GM19372 (cell line): ENCODE data around the gene ZNF266.

Experiments
- ATAC-seq: cut with Tn5 transposase; IDR thresholded peaks from one replicate; pipeline ENCODE4 v1.9.1; 2021; ENCODE audit warnings: mild to moderate bottlenecking, low read depth, moderate library complexity; ENCODE audit not compliant: unreplicated experiment

ZNF266 gene

GRCh38 chr19:9435279-9436268, at the start of gene ZNF266:
TSS of gene ZNF266 (minus strand) at chr19:9435573. CDS start at chr19:9420089, 15,484 bp downstream.
- ATAC-seq: peak; percentile 94

DNA sequence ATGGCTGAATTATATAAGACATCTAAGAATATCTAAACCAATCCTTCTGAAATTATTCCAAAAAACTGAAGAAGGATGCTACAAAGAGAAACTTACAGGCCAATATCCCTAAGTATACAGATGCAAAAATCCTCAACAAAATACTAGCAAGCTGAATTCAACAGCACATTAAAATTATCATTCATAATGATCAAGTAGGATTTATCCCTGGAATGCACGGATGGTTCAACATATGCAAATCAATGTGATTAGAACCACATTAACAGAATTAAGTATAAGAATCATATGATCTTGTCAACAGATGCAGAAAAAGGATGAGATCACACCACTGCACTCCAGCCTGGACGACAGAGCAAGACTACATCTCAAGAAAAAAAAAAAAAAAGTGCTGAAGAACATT, 49.8 kb upstream of the ZNF266 start:
- ATAC-seq: no peak

DNA sequence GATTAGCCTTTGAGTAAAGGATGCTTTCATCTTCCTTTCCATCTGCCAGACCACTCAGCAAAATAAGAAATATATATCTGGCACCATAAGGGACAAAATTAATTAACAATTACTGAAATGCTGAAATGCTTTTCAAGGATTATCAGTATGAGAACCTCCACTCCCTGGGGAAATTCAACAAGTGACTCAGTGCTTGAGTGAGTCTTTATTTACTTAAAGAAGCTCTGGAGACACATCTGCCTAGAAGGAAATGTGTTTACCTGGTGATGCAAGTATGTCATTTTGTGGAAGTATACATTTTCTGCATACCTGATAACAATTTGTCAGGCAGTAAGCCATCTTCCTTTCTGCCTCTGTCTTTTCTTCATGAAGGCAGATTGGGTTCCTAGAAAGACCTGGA, 39.6 kb upstream of the ZNF266 start:
- no peak for ATAC-seq

DNA sequence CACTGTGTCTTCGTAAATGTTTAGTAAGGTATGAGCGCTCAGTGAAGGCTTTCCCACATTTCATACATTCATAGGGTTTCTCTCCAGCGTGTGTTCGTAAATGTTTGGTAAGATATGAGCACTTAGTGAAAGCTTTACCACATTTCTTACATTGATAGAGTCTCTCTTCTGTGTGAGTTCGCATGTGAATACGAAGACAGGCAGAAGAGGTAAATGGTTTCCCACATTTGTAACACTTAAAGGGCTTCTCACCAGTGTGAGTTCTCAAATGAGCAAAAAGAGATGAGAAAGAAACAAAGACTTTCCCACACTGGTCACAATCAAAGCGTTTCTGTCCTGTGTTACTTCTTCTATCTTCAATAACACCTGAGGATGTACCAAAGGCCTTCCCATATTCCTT, 31.8 kb upstream of the ZNF266 start:
- ATAC-seq: no peak

DNA sequence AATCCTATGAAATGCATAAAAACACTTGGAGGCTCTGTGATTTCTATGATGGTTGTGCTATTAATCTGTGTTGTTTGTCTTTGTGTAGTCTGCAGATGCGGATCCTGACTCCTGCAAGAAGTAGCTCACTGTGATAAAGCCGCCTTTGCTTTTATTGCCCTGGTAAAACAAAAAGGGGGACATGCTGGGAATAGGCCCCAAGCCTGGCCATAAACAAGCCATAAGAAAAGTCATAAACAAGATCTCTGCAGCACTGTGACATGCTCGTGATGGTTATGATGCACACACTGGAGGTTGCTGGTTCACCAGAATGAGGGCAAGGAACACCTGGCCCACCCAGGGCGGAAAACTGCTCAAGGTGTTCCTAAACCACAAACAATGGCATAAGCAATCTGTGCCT, 26.6 kb upstream of the ZNF266 start:
- ATAC-seq: no peak

GRCh38 chr19:9456018-9456689, 20.8 kb upstream of the ZNF266 start:
- no peak for ATAC-seq

DNA sequence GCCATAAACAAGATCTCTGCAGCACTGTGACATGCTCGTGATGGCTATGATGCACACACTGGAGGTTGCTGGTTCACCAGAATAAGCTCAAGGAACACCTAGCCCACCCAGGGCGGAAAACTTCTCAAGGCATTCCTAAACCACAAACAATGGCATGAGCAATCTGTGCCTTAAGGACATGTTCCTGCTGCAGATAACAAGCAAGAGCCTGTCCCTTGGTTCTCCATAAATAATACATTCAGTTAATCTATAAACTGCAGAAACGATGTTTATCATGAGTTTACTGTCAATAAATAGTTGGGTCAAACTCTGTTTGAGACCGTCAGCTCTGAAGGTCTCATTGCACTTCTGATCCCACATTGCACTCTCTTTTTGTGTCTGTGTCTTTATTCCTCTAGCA, 18.6 kb upstream of the ZNF266 start:
- no peak for ATAC-seq

DNA sequence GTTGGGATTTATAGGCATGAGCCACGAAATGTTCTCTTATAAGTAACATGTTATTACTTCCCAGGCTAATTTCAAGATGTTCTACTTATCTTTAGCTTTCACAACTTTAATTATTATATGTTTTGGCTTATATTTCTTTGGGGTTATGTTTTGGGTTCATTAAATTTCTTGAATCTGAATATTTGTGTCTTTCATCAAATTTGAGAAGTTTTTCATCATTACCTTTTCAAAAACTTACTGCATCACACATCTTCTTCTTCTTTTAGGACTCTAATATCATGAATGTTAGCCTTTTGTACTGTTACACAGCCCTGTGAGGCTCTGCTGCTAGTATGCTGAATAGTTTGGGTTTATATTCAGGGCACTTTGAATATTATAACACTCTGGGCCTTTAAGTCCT, 9.7 kb upstream of the ZNF266 start:
- ATAC-seq: no peak

DNA sequence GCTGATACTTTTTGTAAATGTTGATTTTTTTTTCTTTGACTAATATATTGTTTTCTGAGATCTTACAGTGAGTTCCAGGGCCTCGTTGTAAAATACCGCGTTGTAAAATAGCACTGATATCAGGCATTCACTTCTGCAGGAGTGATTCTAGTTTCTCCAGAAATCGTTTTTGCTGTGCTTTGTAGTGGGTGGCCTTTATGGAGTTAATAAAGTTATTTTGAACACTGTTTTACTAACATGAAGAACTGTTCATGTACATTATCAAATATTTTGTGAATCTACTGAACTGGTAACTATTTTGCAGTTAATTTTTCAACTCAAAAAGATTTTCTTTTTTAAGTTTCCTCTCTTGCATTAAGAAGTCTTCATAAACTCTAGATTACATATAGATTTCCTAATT, 985 bp upstream of the ZNF266 start:
- no peak for ATAC-seq

DNA sequence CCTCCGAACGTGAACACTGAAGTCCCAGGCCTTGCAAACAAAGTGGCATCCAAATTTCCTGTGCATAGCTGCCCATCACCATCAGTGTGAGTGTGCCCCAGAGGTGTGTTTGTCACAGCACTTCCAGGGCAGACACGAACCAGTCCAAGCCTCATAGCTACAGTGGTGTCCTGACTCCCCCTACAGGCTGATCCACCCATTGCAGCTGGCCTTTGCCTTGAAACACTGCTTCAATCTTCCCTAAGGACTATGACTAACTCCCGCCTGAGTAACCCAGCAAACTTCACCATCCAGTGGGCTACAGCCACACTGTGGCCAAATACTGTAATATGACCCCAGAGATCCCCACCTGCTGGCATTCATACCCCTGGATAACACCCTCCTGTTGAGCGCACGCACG, 3.9 kb downstream of the ZNF266 start:
- no peak for ATAC-seq

- no peak for ATAC-seq
Measured at GRCh38 chr19:9430444-9430843, 4.9 kb downstream of the ZNF266 start.

DNA sequence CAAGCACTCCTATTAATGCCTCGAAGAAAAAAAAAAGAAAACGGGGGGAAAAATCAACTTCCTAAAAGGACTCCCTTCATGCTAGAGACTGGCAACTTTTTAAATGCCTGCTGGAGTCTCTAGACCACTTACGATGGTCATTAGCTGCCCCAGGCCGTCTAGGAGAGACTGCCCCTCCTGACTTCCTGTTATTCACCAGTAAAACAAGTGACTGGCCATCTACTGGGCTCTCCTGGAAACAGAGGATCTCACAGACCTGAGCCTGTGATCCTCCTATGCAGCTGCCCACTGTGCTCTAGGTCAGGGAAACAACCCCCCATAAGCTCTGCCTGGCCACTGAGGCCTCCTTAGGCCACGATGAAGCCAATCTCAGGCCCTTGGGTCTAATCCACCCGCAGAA, 7.4 kb downstream of the ZNF266 start:
- no peak for ATAC-seq

- ATAC-seq: no peak
Measured at GRCh38 chr19:9413240-9413954, 22.0 kb downstream of the ZNF266 start.

DNA sequence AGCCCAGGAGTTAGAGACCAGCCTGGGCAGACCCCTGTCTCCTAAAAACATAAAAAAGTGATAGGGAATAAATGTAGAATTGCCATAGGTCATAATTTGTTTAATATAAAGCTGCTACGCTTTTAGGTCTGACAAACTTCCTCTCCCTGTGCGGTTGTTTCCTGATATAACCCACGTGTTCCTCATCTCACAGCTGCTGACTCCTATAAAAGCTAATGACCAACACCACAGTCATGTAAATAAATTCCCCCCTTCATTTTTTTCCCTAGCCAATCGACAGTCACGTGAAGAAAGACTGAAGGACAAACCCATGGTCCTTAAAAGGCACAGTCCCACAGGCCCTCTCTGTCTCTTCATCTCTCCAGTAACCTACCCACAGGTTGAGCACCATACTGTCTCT, 27.5 kb downstream of the ZNF266 start:
- ATAC-seq: no peak

- no peak for ATAC-seq
Measured at GRCh38 chr19:9406798-9407352, 28.5 kb downstream of the ZNF266 start.

GRCh38 chr19:9381361-9381785, 54.0 kb downstream of the ZNF266 start:
- ATAC-seq: no peak

GRCh38 chr19:9370738-9371619, 64.4 kb downstream of the ZNF266 start:
- ATAC-seq: no peak

GRCh38 chr19:9362905-9363304, 72.5 kb downstream of the ZNF266 start, which contains the start of gene ZNF177:
TSS of gene ZNF177 (plus strand) at chr19:9363013. CDS start at chr19:9378312, 15,299 bp downstream.
- no peak for ATAC-seq
